Measurements from ENCODE around the gene SORT1. TPM values are rescaled to one million over a fixed set of nuclear protein-coding genes. Genes with fewer than 3 reads are reported as not detected.

The SORT1 gene
- polyA plus RNA-seq, 3 donors: 21.3 to 41.1 (median 35.3) TPM

GRCh38 chr1:109265016-109265415 is 132.7 kb downstream of the SORT1 start:
- peaks cover under 1 to 8% (median 7%) of the 10 kb centered on the region in 3 donors for H3K27me3 Mint-ChIP-seq (ENCODE audit: low read depth in 3 of 3)

GRCh38 chr1:109264379-109264755 is 133.4 kb downstream of the SORT1 start:
- Histone ChIP-seq H3K27ac (ENCODE audit: low read depth in 1 of 2, low read length in 2 of 2) (no peak overlapping the region), H3K27me3 (ENCODE audit: control insufficient read depth in 2 of 2, insufficient read depth in 2 of 2, low read length in 2 of 2) (no peaks in the 10 kb centered on the region), H3K9ac (ENCODE audit: insufficient read depth, low read length, poor library complexity, severe bottlenecking) (no peak overlapping the region), H3K4me3 (replicated peaks in 1 of 3; ENCODE audit: low read depth in 2 of 3, low read length in 3 of 3) (no peak overlapping the region), H3K4me1 (ENCODE audit: control insufficient read depth in 1 of 2, insufficient read depth in 2 of 2, low read length in 2 of 2) (peaks cover 5 to 7% of the 10 kb centered on the region in 2 donors), H3K79me2 (ENCODE audit: insufficient read depth, low read length) (no peaks in the 10 kb centered on the region), H3K9me3 (replicated peaks in 1 of 2; ENCODE audit: control insufficient read depth in 1 of 2, insufficient read depth in 1 of 2, low read length in 2 of 2) (no peaks in the 10 kb centered on the region), H3K4me2 (replicated peaks; ENCODE audit: extremely low read depth, low read length, poor library complexity, severe bottlenecking) (no peak overlapping the region), H2AFZ (ENCODE audit: insufficient read depth, low read depth, low read length, poor library complexity, severe bottlenecking) (no peak overlapping the region), H3K36me3 (replicated peaks in 1 of 2; ENCODE audit: control insufficient read depth in 1 of 2, insufficient read depth in 2 of 2, low read length in 2 of 2) (no peaks in the 10 kb centered on the region), H4K20me1 (ENCODE audit: insufficient read depth, low read length) (no peaks in the 10 kb centered on the region)
- intact Hi-C loops (cut with micrococcal nuclease): loop anchor here (5.0 kb wide), 1 partner anchor 133 kb away; the partner anchor contains the start of gene SORT1 (in 2 of the 2)
- TF ChIP-seq CTCF (IDR thresholded peaks at IDR 0.05): no peak
- Mint-ChIP-seq H3K27me3 (ENCODE audit: low read depth in 3 of 3) (peaks cover 0 to 9% (median 8%) of the 10 kb centered on the region in 3 donors), H3K27ac (no peak overlapping the region), H3K9me3 (peaks cover 0 to 3% (median 0%) of the 10 kb centered on the region in 7 donors), H3K4me3 (no peak overlapping the region), H3K36me3 (no peaks in the 10 kb centered on the region), H3K4me1 (peaks cover 6% of the 10 kb centered on the region)
- WGBS (ENCODE audit: insufficient coverage): 79% methylated on average over 8 of the region's 9 CpGs
- DNase-seq: no peak

More at GRCh38 chr1:109265016-109265415, 132.7 kb downstream of the SORT1 start:
- Histone ChIP-seq H3K79me2 (ENCODE audit: insufficient read depth, low read length) (no peaks in the 10 kb centered on the region), H3K4me1 (ENCODE audit: control insufficient read depth in 1 of 2, insufficient read depth in 2 of 2, low read length in 2 of 2) (peaks cover 5 to 7% of the 10 kb centered on the region in 2 donors), H3K4me2 (replicated peaks; ENCODE audit: extremely low read depth, low read length, poor library complexity, severe bottlenecking) (no peak overlapping the region), H3K9me3 (replicated peaks in 1 of 2; ENCODE audit: control insufficient read depth in 1 of 2, insufficient read depth in 1 of 2, low read length in 2 of 2) (no peaks in the 10 kb centered on the region), H3K4me3 (replicated peaks in 1 of 3; ENCODE audit: low read depth in 2 of 3, low read length in 3 of 3) (no peak overlapping the region), H3K9ac (ENCODE audit: insufficient read depth, low read length, poor library complexity, severe bottlenecking) (no peak overlapping the region), H3K36me3 (replicated peaks in 1 of 2; ENCODE audit: control insufficient read depth in 1 of 2, insufficient read depth in 2 of 2, low read length in 2 of 2) (no peaks in the 10 kb centered on the region), H3K27me3 (ENCODE audit: control insufficient read depth in 2 of 2, insufficient read depth in 2 of 2, low read length in 2 of 2) (no peaks in the 10 kb centered on the region), H4K20me1 (ENCODE audit: insufficient read depth, low read length) (no peaks in the 10 kb centered on the region), H2AFZ (ENCODE audit: insufficient read depth, low read depth, low read length, poor library complexity, severe bottlenecking) (no peak overlapping the region), H3K27ac (ENCODE audit: low read depth in 1 of 2, low read length in 2 of 2) (no peak overlapping the region)
- intact Hi-C loops (cut with micrococcal nuclease): loop anchor here in 1 of 2 donors (5.0 kb wide), 1 partner anchor 37 kb away; no protein-coding TSS in a partner anchor
- WGBS (ENCODE audit: insufficient coverage): 90% methylated on average over 4 of the region's 4 CpGs
- peaks cover 0 to 3% (median 0%) of the 10 kb centered on the region in 7 donors for H3K9me3 Mint-ChIP-seq
- peaks cover 6% of the 10 kb centered on the region for H3K4me1 Mint-ChIP-seq
- no peaks in the 10 kb centered on the region for H3K36me3 Mint-ChIP-seq
- H3K27ac Mint-ChIP-seq: no peak overlapping the region
- no peak overlapping the region for H3K4me3 Mint-ChIP-seq
- no peak for TF ChIP-seq CTCF (IDR thresholded peaks at IDR 0.05)
- no peak for DNase-seq
